ENCODE measurements around the gene TNP2. TPM values are rescaled to one million over a fixed set of nuclear protein-coding genes. Genes with fewer than 3 reads are reported as not detected.

Gene TNP2
- total RNA-seq, 3 donors from 2014 or later (not counting 1 experiment from before 2014, with no cell fraction given) = not detected

- ATAC-seq (no peak), DNase-seq (no peak)
- H3K4me3 Mint-ChIP-seq = peak overlapping the region; percentile 50
- H3K36me3 Mint-ChIP-seq = no peaks in the 10 kb centered on the region
- no peak overlapping the region for H3K27ac ChIP-seq (ENCODE audit: low read length)
- no peak for TF ChIP-seq CTCF (IDR thresholded peaks at IDR 0.05)
- no peak overlapping the region for H3K27ac Mint-ChIP-seq
- H3K4me1 ChIP-seq (ENCODE audit: control insufficient read depth, insufficient read depth, low read length) = peaks cover 28% of the 10 kb centered on the region
- H3K9me3 Mint-ChIP-seq = no peaks in the 10 kb centered on the region
- no peaks in the 10 kb centered on the region for H3K36me3 ChIP-seq (ENCODE audit: control insufficient read depth, insufficient read depth, low read length)
- H3K4me1 Mint-ChIP-seq = peaks cover 12 to 13% of the 10 kb centered on the region in 2 donors
- H3K27me3 Mint-ChIP-seq (ENCODE audit: low read depth in 2 of 2) = peaks cover 32 to 45% of the 10 kb centered on the region in 2 donors
- no peak overlapping the region for H3K4me3 ChIP-seq (ENCODE audit: low read length)
- intact Hi-C loops (cut with micrococcal nuclease) = loop anchor here (5.0 kb wide), 1 partner anchor 54 kb away; no protein-coding TSS in a partner anchor
- H3K9me3 ChIP-seq (ENCODE audit: control insufficient read depth, insufficient read depth, low read length) = no peaks in the 10 kb centered on the region
- H3K27me3 ChIP-seq (ENCODE audit: control insufficient read depth, insufficient read depth, low read length) = peaks cover 17% of the 10 kb centered on the region
- WGBS (ENCODE audit: insufficient coverage) = 93% methylated on average over 5 of the region's 5 CpGs
Measured at GRCh38 chr16:11298143-11298900, 29.2 kb upstream of the TNP2 start.

- Histone ChIP-seq H3K36me3 (ENCODE audit: control insufficient read depth, insufficient read depth, low read length) (no peaks in the 10 kb centered on the region), H3K27me3 (ENCODE audit: control insufficient read depth, insufficient read depth, low read length) (peaks cover 21% of the 10 kb centered on the region), H3K4me3 (ENCODE audit: low read length) (no peak overlapping the region), H3K9me3 (ENCODE audit: control insufficient read depth, insufficient read depth, low read length) (no peaks in the 10 kb centered on the region), H3K4me1 (ENCODE audit: control insufficient read depth, insufficient read depth, low read length) (peaks cover 28% of the 10 kb centered on the region), H3K27ac (ENCODE audit: low read length) (no peak overlapping the region)
- intact Hi-C loops (cut with micrococcal nuclease) = loop anchor here (5.0 kb wide), 1 partner anchor 55 kb away; no protein-coding TSS in a partner anchor
- Mint-ChIP-seq H3K9me3 (no peaks in the 10 kb centered on the region), H3K27ac (peak overlapping the region in 1 of 2 donors; percentile 18), H3K36me3 (no peaks in the 10 kb centered on the region), H3K4me3 (peak overlapping the region; percentile 57), H3K27me3 (ENCODE audit: low read depth in 2 of 2) (peaks cover 33 to 48% of the 10 kb centered on the region in 2 donors), H3K4me1 (peaks cover 12 to 13% of the 10 kb centered on the region in 2 donors)
- WGBS (ENCODE audit: insufficient coverage) = 3% methylated on average over 19 of the region's 19 CpGs
- peak; percentile 86 to 98 (median 92) for ATAC-seq
- TF ChIP-seq CTCF (IDR thresholded peaks at IDR 0.05) = no peak
- peak; percentile 63 to 79 for DNase-seq
Measured at GRCh38 chr16:11297492-11298142, 28.5 kb upstream of the TNP2 start.

- Mint-ChIP-seq H3K9me3 (no peaks in the 10 kb centered on the region), H3K27me3 (ENCODE audit: low read depth in 2 of 2) (peaks cover 35 to 49% of the 10 kb centered on the region in 2 donors), H3K36me3 (no peaks in the 10 kb centered on the region), H3K4me3 (peak overlapping the region; percentile 57), H3K27ac (peak overlapping the region in 1 of 2 donors; percentile 18), H3K4me1 (peaks cover 12 to 13% of the 10 kb centered on the region in 2 donors)
- no peaks in the 10 kb centered on the region for H3K36me3 ChIP-seq (ENCODE audit: control insufficient read depth, insufficient read depth, low read length)
- no peak for TF ChIP-seq CTCF (IDR thresholded peaks at IDR 0.05)
- intact Hi-C loops (cut with micrococcal nuclease) = loop anchor here (5.0 kb wide), 1 partner anchor 55 kb away; no protein-coding TSS in a partner anchor
- no peak overlapping the region for H3K27ac ChIP-seq (ENCODE audit: low read length)
- peaks cover 28% of the 10 kb centered on the region for H3K4me1 ChIP-seq (ENCODE audit: control insufficient read depth, insufficient read depth, low read length)
- 52% methylated on average over 8 of the region's 10 CpGs for WGBS (ENCODE audit: insufficient coverage)
- ATAC-seq = peak; percentile 3 to 12 (median 4)
- peaks cover 21% of the 10 kb centered on the region for H3K27me3 ChIP-seq (ENCODE audit: control insufficient read depth, insufficient read depth, low read length)
- H3K4me3 ChIP-seq (ENCODE audit: low read length) = no peak overlapping the region
- DNase-seq = peak in 1 of 2 donors; percentile 23
- H3K9me3 ChIP-seq (ENCODE audit: control insufficient read depth, insufficient read depth, low read length) = no peaks in the 10 kb centered on the region
Measured at GRCh38 chr16:11296706-11297491, 27.8 kb upstream of the TNP2 start.
